Measurements from ENCODE around the gene BLOC1S4. TPM values are rescaled to one million over a fixed set of nuclear protein-coding genes. Genes with fewer than 3 reads are reported as not detected.

Gene BLOC1S4
- total and polyA plus RNA-seq, 2 donors (not counting 1 experiment from before 2014, with no cell fraction given): 26.3 to 35.5 TPM

- no peak for ATAC-seq (ENCODE audit: low read depth)
- CTCF ChIA-PET: interaction anchor here (0.7 to 0.9 kb wide), 2 partner anchors 147 to 344 kb away, joined by 3 read pairs; no protein-coding TSS in a partner anchor
- Histone ChIP-seq H3K27me3 (replicated peaks in 1 of 4; ENCODE audit: control extremely low read depth in 1 of 4, control insufficient read depth in 3 of 4, insufficient read depth in 4 of 4, low read length in 3 of 4) (no peaks in the 10 kb centered on the region), H3K27ac (ENCODE audit: low read length in 2 of 2) (no peak overlapping the region), H3K36me3 (replicated peaks in 1 of 2; ENCODE audit: control extremely low read depth in 1 of 2, control insufficient read depth in 1 of 2, extremely low read depth in 1 of 2, insufficient read depth in 2 of 2, low read length in 1 of 2) (no peaks in the 10 kb centered on the region), H2AFZ (ENCODE audit: insufficient read depth, low read depth, low read length, poor library complexity, severe bottlenecking) (no peak overlapping the region), H3K79me2 (ENCODE audit: control insufficient read depth, insufficient read depth, low read length) (no peaks in the 10 kb centered on the region), H4K20me1 (ENCODE audit: control insufficient read depth, insufficient read depth, low read length, poor library complexity, severe bottlenecking) (no peaks in the 10 kb centered on the region), H3K9me3 (ENCODE audit: control extremely low read depth in 1 of 3, control insufficient read depth in 2 of 3, insufficient read depth in 1 of 3, low read length in 2 of 3) (no peaks in the 10 kb centered on the region), H3K4me2 (replicated peaks; ENCODE audit: low read depth, low read length, poor library complexity, severe bottlenecking) (no peak overlapping the region), H3K4me3 (ENCODE audit: control extremely low read depth in 1 of 5, extremely low read depth in 1 of 5, insufficient read depth in 1 of 5, low read depth in 2 of 5, low read length in 4 of 5) (no peak overlapping the region), H3K4me1 (ENCODE audit: control insufficient read depth in 2 of 2, insufficient read depth in 2 of 2, low read length in 2 of 2) (no peaks in the 10 kb centered on the region), H3K9ac (ENCODE audit: low read length) (no peak overlapping the region)
- H3K9me3 Mint-ChIP-seq (ENCODE audit: insufficient read depth): no peaks in the 10 kb centered on the region
- peaks cover 4% of the 10 kb centered on the region for H3K27me3 Mint-ChIP-seq
- TF ChIP-seq CTCF (IDR thresholded peaks at IDR 0.05) (no peak), EZH2 (IDR thresholded peaks at IDR 0.05; ENCODE audit: borderline replicate concordance, insufficient read depth, low read depth, low read length, poor library complexity, severe bottlenecking) (no peak)
- POLR2A ChIA-PET: no interaction called here
- no peak for DNase-seq
- H3K4me3 Mint-ChIP-seq: no peak overlapping the region
- intact Hi-C loops (cut with micrococcal nuclease): no loop called here
- H3K27ac Mint-ChIP-seq: no peak overlapping the region
- H3K4me1 Mint-ChIP-seq: no peaks in the 10 kb centered on the region
- 91% methylated on average over 25 of the region's 31 CpGs for WGBS (ENCODE audit: insufficient coverage)
Measured at GRCh38 chr4:6727081-6727942, 11.3 kb downstream of the BLOC1S4 start.

- Mint-ChIP-seq H3K4me1 (no peaks in the 10 kb centered on the region), H3K4me3 (no peak overlapping the region), H3K27ac (no peak overlapping the region), H3K27me3 (peaks cover 4% of the 10 kb centered on the region), H3K9me3 (ENCODE audit: insufficient read depth) (no peaks in the 10 kb centered on the region)
- CTCF ChIA-PET: interaction anchor here (0.7 kb wide), 1 partner anchor 146 kb away, joined by 3 read pairs; no protein-coding TSS in a partner anchor
- Histone ChIP-seq H3K36me3 (replicated peaks in 1 of 2; ENCODE audit: control extremely low read depth in 1 of 2, control insufficient read depth in 1 of 2, extremely low read depth in 1 of 2, insufficient read depth in 2 of 2, low read length in 1 of 2) (no peaks in the 10 kb centered on the region), H3K4me3 (ENCODE audit: control extremely low read depth in 1 of 5, extremely low read depth in 1 of 5, insufficient read depth in 1 of 5, low read depth in 2 of 5, low read length in 4 of 5) (no peak overlapping the region), H4K20me1 (ENCODE audit: control insufficient read depth, insufficient read depth, low read length, poor library complexity, severe bottlenecking) (no peaks in the 10 kb centered on the region), H3K4me1 (ENCODE audit: control insufficient read depth in 2 of 2, insufficient read depth in 2 of 2, low read length in 2 of 2) (no peaks in the 10 kb centered on the region), H3K9me3 (ENCODE audit: control extremely low read depth in 1 of 3, control insufficient read depth in 2 of 3, insufficient read depth in 1 of 3, low read length in 2 of 3) (no peaks in the 10 kb centered on the region), H3K9ac (ENCODE audit: low read length) (no peak overlapping the region), H3K4me2 (replicated peaks; ENCODE audit: low read depth, low read length, poor library complexity, severe bottlenecking) (no peak overlapping the region), H3K27me3 (replicated peaks in 1 of 4; ENCODE audit: control extremely low read depth in 1 of 4, control insufficient read depth in 3 of 4, insufficient read depth in 4 of 4, low read length in 3 of 4) (no peaks in the 10 kb centered on the region), H2AFZ (ENCODE audit: insufficient read depth, low read depth, low read length, poor library complexity, severe bottlenecking) (no peak overlapping the region), H3K27ac (ENCODE audit: low read length in 2 of 2) (no peak overlapping the region), H3K79me2 (ENCODE audit: control insufficient read depth, insufficient read depth, low read length) (no peaks in the 10 kb centered on the region)
- ATAC-seq (ENCODE audit: low read depth) (no peak), DNase-seq (no peak)
- POLR2A ChIA-PET: no interaction called here
- no CpG with 5 or more reads among the region's 3 CpGs for WGBS (ENCODE audit: insufficient coverage)
- TF ChIP-seq EZH2 (IDR thresholded peaks at IDR 0.05; ENCODE audit: borderline replicate concordance, insufficient read depth, low read depth, low read length, poor library complexity, severe bottlenecking) (no peak), CTCF (IDR thresholded peaks at IDR 0.05) (no peak)
- intact Hi-C loops (cut with micrococcal nuclease): no loop called here
Measured at GRCh38 chr4:6727943-6728250, 11.9 kb downstream of the BLOC1S4 start.
